Colonic mucosa (tissue), 4 donors: ENCODE measurements around the gene DDX23. TPM values are rescaled to one million over a fixed set of nuclear protein-coding genes. Genes with fewer than 3 reads are reported as not detected.
"Not testable (repeated sequence)": the region's sequence is repeated elsewhere in the genome, so short reads cannot be mapped to it uniquely, and the experiment has no call there.

Experiments used
- DNase-seq: peaks from one replicate; pipeline ENCODE4 v3.0.0-alpha.2; 2020
- H3K27ac ChIP-seq: fragments of 200-600 bp; one replicate; pipeline ENCODE4 v1.8.0; 2021
- H3K27me3 ChIP-seq: fragments of 200-600 bp; one replicate; pipeline ENCODE4 v1.8.0; 2021
- H3K36me3 ChIP-seq: fragments of 200-600 bp; one replicate; pipeline ENCODE4 v1.8.0; 2021
- H3K4me1 ChIP-seq: fragments of 200-600 bp; one replicate; pipeline ENCODE4 v1.8.0; 2021; ENCODE audit warnings: mild to moderate bottlenecking
- H3K4me3 ChIP-seq: fragments of 200-600 bp; one replicate; pipeline ENCODE4 v1.8.0; 2021
- H3K9ac ChIP-seq, 2 donors: one replicate each; pipeline ENCODE4 v1.7.0; 2013; ENCODE audit warnings: control low read depth in 2 of 2, low read depth in 2 of 2, low read length in 2 of 2
- H3K9me3 ChIP-seq: fragments of 200-600 bp; one replicate; pipeline ENCODE4 v1.8.0; 2021
- CTCF ChIP-seq: fragments of 200-600 bp; IDR thresholded peaks from one replicate; pipeline ENCODE4 v1.8.0; 2022; ENCODE audit warnings: antibody characterized with exemption, mild to moderate bottlenecking
- intact Hi-C: fragments of 100-400 bp; cut with DNase I; formaldehyde crosslinking; loops from one replicate; pipeline ENCODE4 v1.14.1; 2022
- total RNA-seq, 2 donors: library from RNA; stranded (reverse); fragmentation: NEBNext Ultra II Directional in 1 of 2; extraction: Animal tissue kit (Norgen Biotek cat#: 25700) in 1 of 2; gene quantifications; one replicate each; pipeline ENCODE4 v1.2.1, GENCODE V29; 2021
- donor health status: healthy.
- donor health status: DM: no; HTN: no; CAD: no.
- donor health status: DM: no; HTN: no; CAD: no.

Gene DDX23
- total RNA-seq, 2 donors from 2014 or later: 87.2 to 150 TPM

- H3K4me1 ChIP-seq: no peaks in the 10 kb centered on the region
- intact Hi-C loops: no loop called here
- no peak overlapping the region for H3K9ac ChIP-seq
- no peak overlapping the region for H3K4me3 ChIP-seq
- no peaks in the 10 kb centered on the region for H3K27me3 ChIP-seq
- no peak for TF ChIP-seq CTCF
- H3K36me3 ChIP-seq: no peaks in the 10 kb centered on the region
- no peaks in the 10 kb centered on the region for H3K9me3 ChIP-seq
- H3K27ac ChIP-seq: no peak overlapping the region
- DNase-seq: no peak
These were observed 9.1 kb upstream of the DDX23 start for GRCh38 chr12:48861111-48861510.

DNA sequence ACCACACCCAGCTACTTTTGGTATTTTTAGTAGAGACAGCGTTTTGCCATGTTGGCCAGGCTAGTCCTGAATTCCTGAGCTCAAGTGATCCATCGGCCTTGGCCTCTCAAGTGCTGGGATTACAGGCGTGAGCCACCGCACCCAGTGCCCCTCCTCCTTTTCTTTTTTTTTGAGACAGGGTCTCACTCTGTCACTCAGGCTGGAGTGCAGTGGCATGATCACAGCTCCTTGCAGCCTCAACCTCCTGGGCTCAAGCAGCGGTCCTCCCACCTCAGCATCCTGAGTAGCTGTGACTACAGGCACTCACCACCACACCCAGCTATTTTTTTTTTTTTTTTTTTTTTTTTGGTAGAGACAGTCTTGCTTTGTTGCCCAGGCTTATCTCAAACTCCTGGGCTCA is 8.3 kb upstream of the DDX23 start:
- H3K36me3 ChIP-seq, intact Hi-C loops, H3K27ac ChIP-seq, H3K4me3 ChIP-seq, H3K4me1 ChIP-seq, H3K27me3 ChIP-seq, H3K9me3 ChIP-seq, H3K9ac ChIP-seq, DNase-seq: not testable (repeated sequence)

DNA sequence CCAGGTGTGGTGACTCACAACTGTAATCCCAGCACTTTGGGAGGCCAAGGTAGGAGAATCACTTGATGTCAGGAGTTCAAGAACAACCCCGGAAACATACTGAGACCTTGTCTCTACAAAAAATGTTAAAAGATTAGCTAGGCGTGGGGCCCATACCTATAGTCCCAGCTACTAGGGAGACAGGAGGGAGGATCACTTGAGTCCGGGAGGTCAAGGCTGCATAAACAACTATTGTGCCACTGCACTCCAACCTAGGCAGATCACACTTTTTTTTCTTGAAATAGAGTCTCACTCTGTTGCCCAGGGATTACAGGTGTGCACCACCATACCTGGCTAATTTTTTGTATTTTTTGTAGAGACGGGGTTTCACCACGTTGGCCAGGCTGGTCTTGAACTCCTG is 7.6 kb upstream of the DDX23 start:
- intact Hi-C loops: loop anchor here (10.0 kb wide), 1 partner anchor 125 kb away; no protein-coding TSS in a partner anchor
- H3K9ac ChIP-seq: no peak overlapping the region
- no peak overlapping the region for H3K27ac ChIP-seq
- no peaks in the 10 kb centered on the region for H3K4me1 ChIP-seq
- TF ChIP-seq CTCF: no peak
- no peak overlapping the region for H3K4me3 ChIP-seq
- no peaks in the 10 kb centered on the region for H3K36me3 ChIP-seq
- H3K27me3 ChIP-seq: no peaks in the 10 kb centered on the region
- H3K9me3 ChIP-seq: no peaks in the 10 kb centered on the region
- no peak for DNase-seq

GRCh38 chr12:48858043-48858442 is 6.1 kb upstream of the DDX23 start:
- Histone ChIP-seq H3K4me1 (no peaks in the 10 kb centered on the region), H3K36me3 (no peaks in the 10 kb centered on the region), H3K9ac (no peak overlapping the region), H3K4me3 (no peak overlapping the region), H3K27me3 (no peaks in the 10 kb centered on the region), H3K9me3 (no peaks in the 10 kb centered on the region), H3K27ac (no peak overlapping the region)
- TF ChIP-seq CTCF: no peak
- DNase-seq: no peak
- intact Hi-C loops: loop anchor here (10.0 kb wide), 1 partner anchor 127 kb away; no protein-coding TSS in a partner anchor

DNA sequence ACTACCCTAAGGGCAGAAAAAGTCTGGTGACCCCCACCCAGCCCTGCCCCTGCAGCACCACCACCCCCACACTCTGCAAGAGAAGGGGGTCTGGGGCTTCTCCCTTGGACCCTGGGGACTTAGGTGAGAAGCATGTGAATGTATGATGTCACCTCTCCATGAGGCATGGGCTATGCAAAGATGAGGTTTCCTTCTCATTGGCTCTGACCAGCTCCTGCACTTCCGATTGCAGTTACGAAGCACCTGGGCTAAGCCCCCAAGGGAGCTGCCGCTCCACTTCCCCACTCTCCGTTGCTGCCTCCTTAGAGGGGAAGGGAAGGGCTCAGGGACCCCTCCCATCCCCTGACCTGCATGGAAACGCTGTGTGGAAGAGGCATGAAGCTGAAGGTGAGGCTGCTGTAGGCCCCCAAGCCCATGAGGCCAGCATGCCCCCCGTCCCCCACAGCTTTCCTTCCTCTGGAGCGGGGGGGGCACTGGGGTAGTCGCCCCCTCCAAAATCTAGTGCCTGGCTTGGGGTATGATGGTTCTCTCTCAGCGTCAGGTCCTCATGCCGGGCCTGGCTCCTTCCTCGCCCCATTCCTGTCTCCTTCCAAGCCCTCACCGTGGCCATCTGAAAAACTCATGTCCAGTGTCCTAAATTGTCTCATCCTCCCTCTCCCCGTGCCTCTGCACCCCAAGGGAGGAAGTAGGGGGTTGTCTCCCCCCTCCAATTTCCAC is 5.5 kb upstream of the DDX23 start:
- Histone ChIP-seq H3K9ac (no peak overlapping the region), H3K4me1 (no peaks in the 10 kb centered on the region), H3K36me3 (no peaks in the 10 kb centered on the region), H3K4me3 (no peak overlapping the region), H3K9me3 (no peaks in the 10 kb centered on the region), H3K27me3 (no peaks in the 10 kb centered on the region), H3K27ac (no peak overlapping the region)
- no peak for TF ChIP-seq CTCF
- intact Hi-C loops: loop anchor here (10.0 kb wide), 1 partner anchor 127 kb away; no protein-coding TSS in a partner anchor
- DNase-seq: no peak

DNA sequence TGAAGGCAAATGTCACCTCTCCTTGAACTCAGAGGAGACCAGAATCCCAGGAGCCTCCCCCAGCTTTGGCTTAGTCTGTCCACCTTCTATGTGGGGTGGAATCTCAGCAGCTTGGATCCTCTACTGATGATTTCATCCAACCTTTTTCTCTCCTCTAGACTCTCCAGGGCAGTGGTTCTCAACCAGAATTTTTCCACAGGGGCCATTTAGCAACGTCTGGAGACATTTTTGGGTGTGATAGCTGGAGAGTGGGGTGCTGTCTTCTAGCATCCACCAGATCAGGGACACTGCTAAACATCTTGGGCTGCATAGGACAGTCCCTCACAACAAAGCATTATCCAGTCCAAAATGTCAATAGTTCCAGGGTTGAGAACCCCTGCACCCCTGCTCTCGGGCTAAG is 4.4 kb upstream of the DDX23 start:
- no peaks in the 10 kb centered on the region for H3K36me3 ChIP-seq
- TF ChIP-seq CTCF: no peak
- H3K9me3 ChIP-seq: no peaks in the 10 kb centered on the region
- no peak for DNase-seq
- H3K27ac ChIP-seq: no peak overlapping the region
- intact Hi-C loops: loop anchor here (10.0 kb wide), 1 partner anchor 128 kb away; no protein-coding TSS in a partner anchor
- H3K9ac ChIP-seq: no peak overlapping the region
- no peaks in the 10 kb centered on the region for H3K4me1 ChIP-seq
- no peaks in the 10 kb centered on the region for H3K27me3 ChIP-seq
- no peak overlapping the region for H3K4me3 ChIP-seq

- not testable (repeated sequence) for H3K9ac ChIP-seq, H3K4me1 ChIP-seq, DNase-seq, H3K27me3 ChIP-seq, H3K36me3 ChIP-seq, H3K27ac ChIP-seq, H3K4me3 ChIP-seq, H3K9me3 ChIP-seq
- intact Hi-C loops: loop anchor here (1.0 to 10.0 kb wide), 2 partner anchors 35 to 130 kb away; no protein-coding TSS in a partner anchor
These were observed 3.0 kb upstream of the DDX23 start for GRCh38 chr12:48854932-48855331.
